HG02798 (cell line): ENCODE measurements around the gene HEPHL1.
"Not testable (repeated sequence)": the region's sequence is repeated elsewhere in the genome, so short reads cannot be mapped to it uniquely, and the experiment has no call there.

Source experiments
- ATAC-seq: cut with Tn5 transposase; IDR thresholded peaks from one replicate; pipeline ENCODE4 v1.9.1; 2021; ENCODE audit warnings: mild to moderate bottlenecking; ENCODE audit not compliant: unreplicated experiment, poor library complexity

The HEPHL1 gene

DNA sequence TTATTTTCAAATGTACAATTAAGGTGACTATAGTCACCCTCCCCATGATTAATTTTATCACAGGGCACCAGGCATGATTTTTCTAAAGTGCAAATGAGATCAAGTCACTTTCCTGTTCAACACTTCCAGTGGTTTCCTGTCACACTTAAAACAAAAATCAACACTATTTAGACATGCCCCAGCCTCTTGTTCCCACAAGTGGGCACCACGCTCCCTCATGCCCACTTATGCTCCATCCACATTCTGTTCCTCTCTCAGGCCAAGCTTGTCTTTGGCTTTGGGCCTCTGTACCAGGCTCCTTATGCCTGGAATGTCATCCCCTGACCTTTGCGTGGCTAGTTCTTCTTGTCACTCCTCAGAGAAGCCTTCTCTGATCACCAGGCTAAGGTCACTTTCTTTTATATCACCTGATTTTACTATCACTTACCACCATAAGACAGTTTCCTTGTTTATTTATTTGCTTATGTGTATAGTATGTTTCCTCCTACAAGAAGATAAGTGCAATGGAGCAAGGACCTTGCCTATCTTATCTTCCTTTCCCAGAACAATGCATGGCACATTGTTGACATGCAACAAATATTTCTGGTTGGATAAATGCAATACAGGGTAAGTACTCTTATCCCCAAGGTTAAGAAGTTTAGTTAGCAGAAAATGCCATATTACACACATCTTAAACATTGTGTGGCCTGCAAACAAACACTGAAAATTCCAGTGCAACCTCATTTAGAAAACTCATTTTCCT is 56.6 kb downstream of the HEPHL1 start:
- no peak for ATAC-seq

DNA sequence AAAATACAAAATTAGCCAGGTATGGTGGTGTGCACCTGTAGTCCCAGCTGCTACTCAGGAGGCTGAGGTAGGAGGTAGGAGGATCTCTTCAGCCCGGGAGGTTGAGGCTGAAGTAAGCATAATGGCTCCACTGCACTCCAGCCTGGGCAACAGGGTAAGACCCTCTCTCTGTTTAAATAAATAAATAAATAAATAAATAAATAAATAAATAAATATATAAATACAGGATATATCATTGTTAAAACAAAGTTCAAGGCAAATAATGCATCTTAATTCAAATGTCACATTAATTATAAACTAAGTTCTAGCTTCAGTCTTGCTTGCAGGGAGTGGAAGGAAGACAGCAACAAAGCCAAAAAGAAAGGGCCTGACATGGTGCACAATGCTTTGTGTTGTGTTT is 63.0 kb downstream of the HEPHL1 start:
- ATAC-seq: no peak

DNA sequence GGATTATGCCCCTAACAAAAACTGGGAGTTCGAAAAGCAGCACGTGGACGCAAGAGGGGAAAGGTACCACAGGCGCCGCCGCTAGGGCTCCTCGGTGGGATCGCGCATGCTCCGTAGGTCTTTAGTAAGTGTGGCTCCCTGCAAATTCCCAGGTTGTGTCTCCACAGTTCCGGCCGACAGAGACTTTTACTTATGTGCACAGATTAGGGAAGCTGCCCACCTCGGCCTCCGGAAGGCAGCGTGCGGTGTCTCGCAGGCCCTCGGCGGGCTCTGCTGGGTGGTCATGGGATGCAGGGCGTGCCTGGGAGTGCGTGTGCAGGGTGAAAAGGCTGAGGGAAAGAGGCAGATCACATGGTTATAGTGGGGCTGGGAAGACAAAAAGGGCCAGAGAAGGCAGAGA is 67.8 kb downstream of the HEPHL1 start:
- no peak for ATAC-seq

DNA sequence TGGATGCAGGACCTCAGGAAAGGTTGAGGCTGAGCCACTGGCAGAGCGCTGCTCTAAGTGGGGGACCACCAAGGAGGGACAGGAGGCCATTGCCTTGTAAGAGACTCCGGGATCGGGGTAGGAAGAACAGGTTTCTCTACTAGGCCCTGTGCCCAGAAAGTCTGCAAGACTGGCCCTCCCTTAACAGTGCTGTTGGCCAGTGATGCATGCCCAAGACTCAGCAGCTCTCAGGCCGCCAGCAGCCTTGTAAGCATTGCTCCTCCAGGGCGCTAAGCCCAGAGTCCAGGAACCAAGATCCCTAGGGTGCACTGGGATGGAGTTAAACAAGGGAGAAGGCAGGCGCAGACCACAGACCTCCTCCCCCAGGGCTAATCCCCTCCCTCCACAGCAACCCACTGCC is 68.2 kb downstream of the HEPHL1 start:
- ATAC-seq: no peak

DNA sequence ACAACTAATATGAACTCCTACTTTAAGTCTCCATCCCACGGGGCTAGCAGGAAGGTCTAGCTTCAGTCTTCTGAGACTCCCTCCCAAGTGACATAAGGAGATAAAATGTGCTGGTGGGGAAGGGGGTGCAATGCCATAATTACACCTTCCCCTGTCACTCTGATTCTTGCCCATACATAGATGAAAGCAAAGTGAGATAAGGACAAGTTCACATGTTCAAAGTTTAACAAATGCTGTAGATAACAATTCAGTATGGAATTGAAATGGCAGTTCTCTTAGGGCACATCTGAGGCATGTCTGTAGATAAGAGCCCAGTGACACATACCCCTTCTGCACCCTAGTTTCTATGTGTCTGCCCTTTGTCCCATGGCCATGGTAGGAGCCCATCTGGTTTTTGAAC is 69.2 kb downstream of the HEPHL1 start:
- ATAC-seq: no peak

DNA sequence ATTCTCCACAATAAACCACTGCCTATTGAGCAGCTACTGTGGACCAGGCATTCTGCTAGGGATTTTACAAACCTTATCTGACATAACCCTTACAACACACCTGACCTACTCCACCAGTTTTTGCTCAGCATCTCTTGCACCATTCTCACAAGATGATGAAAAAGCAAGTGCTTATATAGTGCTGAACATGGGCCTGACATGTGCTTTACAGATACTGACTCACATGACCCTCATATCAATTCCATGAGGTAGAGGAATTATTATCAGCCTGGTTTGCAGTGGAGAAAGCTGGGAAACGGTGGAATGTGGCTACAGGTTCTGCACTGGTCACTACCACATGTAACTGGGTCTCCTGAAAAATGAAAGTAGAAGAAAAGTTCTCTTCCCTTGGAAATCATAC is 69.9 kb downstream of the HEPHL1 start:
- ATAC-seq: no peak

DNA sequence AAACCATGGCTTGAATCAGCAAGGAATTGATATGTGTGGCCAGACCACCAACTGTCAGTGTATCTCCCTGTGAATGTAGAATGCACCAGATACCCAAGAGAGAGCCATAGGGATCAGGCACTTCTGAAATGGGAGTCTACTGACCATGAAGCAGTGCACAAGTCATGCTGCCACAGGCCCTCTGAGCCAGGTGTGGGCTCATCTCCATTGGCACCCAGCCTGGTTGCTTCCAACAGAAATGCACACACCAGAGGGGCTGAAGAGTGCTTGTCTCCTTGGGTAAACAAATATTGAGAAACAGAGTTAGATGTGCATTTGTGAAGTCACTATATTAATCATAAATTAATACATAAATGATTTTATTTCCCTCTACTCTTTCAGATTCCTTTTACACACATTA is 79.1 kb downstream of the HEPHL1 start:
- no peak for ATAC-seq

DNA sequence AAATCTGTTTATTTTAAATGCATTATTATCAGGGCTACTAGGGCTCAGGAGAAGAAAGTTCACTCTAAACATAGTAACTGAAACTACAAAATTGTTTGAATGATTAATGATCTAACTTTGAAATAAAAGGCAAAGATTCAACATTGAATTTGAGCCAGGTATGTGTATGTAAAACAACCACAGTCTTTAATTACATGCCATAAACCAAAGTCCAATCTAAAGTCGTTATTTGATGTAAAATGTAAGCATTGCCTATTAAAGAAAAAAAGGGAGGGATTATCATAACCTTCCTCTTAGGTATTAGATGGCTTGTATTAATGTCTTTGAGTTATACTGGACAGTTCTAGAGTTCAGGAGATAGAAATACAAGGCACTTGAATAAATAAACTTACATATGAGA is 82.3 kb downstream of the HEPHL1 start:
- ATAC-seq: no peak

DNA sequence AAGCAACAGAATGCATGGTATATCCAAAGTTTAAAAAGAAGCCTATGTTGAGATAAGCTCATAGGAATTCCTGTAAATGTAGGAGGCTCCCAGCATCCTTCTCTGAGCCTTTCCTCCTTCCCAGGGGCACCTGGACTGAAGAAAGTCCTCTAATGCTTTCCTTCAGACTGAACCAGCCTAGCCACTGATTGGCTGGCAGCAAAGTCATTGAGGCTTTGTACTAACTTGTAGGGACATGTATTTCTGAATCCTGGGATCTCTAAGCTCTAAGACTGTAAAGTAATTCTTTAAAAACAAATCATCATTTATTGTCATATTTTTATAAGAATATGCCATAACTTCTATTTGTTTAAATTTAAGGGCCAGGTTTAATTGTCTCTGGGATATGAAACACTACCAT is 83.6 kb downstream of the HEPHL1 start:
- no peak for ATAC-seq

DNA sequence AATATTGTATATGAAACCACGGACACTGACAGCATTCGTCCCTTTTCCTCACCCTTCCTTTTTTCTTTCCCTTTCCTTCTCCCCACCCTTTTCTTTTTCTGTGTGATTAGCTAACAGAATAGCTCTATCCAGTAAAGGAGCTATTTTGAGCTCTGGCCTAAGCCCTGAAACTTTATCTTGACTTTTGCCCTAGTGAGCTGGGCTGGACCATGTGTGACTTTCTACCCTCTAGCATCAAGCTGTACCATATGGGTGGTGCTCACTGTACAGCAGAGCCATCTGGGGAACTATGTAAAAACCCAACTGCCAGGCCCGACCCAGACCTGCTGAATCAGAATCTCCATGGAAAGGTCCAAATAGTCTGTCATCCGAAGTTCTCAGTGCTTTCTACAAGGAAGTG is 85.6 kb downstream of the HEPHL1 start:
- no peak for ATAC-seq

DNA sequence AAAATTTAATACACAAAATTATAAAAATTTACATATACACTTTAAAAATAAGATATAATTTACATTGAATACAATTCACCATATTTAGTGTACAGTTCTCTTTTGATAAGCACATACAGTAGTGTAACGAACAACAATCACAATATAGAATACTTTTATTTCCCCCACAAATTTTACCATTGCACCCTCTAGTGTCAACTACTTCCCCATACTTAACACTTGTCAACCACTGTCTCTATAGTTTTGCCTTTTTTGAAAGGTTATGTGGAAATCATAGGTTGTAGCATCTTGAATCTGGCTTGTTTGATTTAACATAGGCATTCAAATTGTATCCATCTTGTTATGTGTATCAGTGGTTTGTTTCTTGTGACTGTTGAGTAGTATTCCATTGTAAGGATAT is 86.2 kb downstream of the HEPHL1 start:
- ATAC-seq: no peak

DNA sequence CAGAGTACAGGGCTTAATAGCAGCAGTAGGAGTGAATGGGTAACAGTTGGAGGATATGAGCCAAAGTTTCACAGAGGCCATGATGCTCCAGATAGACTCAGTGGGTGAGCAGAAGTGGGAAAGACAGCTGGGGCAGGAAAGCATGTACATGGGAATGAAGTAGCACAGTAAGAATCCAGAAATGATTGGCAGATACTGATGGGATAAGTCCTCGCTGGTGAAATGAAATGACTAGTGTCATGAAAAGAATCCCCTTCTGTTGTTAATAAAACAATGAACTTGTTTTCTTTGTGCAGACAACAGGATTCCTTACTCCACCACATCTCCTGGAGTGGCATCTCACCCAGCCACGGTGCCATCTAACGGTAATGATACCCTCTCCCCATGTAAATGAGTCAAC is 90.1 kb downstream of the HEPHL1 start:
- ATAC-seq: no peak

DNA sequence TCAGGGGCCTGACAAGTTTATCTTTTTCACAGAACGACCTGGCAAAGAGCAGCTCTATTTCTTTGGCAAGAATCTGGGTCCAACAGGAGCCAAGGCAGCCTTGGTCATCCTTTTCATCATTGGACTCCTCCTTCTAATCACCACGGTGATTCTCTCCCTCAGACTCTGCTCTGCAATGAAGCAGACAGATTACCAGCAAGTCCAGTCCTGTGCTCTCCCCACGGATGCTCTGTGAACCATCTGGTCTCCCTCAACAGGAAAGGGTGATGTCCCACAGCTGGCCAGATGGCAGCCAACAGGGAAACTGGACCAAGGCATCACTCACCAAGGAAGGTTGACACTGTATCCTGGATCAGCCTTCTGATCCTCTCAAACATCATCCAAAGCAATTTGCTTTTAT is 90.5 kb downstream of the HEPHL1 start:
- ATAC-seq: no peak

DNA sequence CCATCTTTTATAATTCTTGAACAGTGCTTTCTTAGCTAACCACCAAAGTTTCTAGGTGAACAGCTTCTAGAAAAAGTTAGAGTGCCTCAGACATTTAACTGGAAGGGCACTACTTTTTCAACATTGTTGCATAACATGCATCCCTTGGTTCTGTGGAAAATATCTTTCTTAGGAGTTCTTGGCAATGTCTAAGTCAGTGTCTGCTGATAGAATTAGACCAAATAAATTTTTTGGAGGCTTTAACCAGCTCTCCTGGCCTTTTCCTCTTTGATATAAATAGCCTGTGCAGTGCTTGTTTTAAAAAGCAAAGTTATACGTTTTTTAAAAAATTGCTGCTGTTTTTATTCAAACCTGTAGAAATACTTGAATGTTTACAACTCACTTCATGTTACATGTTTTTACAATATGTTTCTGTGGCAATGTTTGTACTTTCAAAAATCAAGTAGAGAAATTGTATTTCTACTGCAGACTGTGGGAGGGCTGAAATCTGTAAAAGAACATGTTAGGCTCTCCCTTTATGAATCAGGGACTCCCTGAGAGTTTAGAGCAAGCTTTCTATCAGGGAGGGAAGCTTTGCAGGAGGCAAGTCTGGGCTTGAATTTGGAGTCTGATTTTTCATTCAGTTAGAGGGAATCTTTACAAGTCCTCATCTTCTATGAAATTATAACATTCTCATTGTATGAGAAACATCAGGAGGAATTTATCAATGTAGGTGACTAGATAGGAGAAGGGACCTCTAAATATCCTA is 91.2 kb downstream of the HEPHL1 start:
- no peak for ATAC-seq

DNA sequence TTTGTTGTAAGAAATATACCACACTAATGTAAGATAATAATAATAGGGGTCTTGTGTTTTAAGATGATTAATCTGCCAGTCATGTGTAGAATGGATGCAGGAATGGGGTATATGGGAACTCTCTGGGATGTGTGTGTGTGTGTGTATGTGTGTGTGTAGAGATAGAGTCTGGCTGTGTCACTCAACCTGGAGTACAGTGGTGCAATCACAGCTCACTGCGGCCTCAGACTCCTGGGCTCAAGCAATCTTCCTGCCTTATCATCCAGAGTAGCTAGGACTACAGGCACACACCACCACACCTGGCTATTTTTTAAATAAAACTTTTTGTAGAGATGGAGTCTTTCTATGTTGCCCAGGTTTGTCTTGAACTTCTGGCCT is 96.0 kb downstream of the HEPHL1 start:
- no peak for ATAC-seq

DNA sequence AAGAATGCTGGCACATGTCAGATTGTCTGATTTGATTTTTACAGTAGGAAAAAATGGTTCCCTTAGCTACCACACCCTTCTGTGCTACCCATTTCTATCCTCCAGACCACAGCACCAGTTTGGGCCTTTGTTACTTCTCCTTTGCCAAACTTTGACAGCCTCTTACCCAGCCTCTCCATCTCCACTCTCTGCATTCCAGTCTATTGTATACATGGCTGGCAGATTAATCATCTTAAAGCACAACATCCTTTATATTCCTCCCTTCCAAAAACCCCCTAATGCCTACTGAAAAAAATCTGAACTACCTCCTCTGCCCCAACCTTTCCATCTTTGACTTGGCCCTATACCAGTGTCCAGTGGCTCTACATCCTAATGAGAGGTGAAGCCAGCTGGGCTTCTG is 96.7 kb downstream of the HEPHL1 start:
- no peak for ATAC-seq

DNA sequence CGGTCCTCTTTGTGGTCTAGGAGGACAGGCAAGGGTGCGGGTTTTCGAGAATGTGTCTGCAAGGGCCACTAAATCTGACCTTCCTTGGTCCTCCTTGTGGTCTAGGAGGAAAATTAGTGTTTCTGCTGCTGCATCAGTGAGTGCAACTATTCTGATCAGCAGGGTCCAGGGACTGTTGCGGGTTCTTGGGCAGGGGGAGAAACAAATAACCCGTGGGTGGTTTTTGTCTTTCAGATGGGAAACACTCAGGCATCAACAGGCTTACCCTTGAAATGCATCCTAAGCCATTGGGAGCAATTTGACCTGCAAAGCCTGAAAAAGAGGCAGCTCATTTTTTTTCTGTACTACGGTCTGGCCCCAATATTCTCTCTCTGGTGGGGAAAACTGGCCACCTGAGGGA is 98.5 kb downstream of the HEPHL1 start:
- not testable (repeated sequence) for ATAC-seq

DNA sequence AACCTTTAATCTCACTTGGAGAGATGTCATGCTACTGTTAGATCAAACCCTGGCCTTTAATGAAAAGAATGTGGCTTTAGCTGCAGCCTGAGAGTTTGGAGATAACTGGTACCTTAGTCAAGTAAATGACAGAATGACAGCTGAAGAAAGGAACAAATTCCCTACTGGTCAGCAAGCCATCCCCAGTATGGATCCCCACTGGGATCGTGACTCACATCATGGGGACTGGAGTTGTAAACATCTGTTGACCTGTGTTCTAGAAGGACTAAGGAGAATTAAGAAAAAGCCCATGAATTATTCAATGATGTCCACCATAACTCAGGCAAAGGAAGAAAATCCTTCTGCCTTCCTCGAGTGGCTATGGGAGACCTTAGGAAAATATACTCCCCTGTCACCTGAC is 99.4 kb downstream of the HEPHL1 start:
- ATAC-seq: not testable (repeated sequence)

DNA sequence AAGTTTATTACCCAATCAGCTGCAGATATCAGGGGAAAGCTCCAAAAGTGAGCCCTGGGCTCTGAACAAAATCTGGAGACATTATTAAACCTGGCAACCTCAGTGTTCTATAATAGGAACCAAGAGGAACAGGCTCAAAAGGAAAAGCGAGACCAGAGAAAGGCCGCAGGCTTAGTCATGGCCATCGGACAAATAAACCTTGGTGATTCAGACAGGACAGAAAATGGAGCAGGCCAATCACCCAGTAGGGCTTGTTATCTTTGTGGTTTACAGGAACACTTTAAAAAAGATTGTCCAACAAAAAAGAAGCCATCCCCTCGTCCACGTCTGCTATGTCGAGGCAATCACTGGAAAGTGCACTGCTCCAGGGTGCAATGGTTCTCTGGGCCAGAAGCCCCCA is 99.8 kb downstream of the HEPHL1 start:
- ATAC-seq: no peak

DNA sequence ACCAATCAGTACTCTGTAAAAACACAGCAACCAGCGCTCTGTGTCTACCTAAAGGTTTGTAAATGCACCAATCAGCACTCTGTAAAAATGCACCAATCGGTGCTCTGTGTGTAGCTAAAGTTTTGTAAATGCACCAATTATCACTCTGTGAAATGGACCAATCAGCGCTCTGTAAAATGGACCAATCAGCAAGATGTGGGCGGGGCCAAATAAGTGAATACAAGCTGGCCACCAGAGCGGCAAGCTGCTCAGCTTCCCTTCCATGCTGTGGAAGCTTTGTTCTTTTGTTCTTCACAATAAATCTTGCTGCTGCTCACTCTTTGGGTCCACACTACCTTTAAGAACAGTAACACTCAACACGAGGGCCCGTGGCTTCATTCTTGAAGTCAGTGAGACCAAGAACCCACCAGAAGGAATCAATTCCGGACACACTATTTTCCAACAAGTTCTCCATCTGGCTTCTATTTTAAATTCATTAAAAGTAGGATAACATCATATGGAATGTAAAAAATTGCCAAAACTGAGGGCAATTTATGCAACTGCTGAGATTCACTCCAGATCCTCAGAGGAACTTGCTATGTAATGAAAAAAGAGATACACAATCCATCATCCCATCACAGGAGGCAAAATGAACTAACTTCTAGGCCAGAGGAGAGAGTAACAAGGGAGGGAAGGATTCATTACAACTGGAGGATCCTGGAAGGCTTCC is 104.4 kb downstream of the HEPHL1 start:
- ATAC-seq: no peak

DNA sequence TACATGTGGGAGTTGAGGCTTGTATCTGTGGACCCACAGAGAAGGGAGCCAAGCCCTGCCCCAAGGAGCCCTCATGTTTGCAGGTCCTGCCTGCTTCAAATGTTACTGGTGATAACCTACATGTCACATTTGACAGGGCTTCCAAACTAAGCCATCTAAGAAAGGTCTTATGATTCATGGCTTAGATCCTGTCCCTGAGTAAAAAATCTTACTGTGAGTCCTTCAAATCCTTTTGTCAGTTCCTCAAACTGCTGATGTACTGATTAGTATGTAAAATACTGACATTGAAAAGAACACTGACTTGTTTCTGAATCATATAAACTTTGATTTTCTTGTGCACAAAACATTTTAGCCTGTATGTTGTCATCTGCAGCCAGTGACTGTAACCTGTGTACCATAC is 106.5 kb downstream of the HEPHL1 start:
- no peak for ATAC-seq
